Osteocyte (in vitro differentiated cells): Measurements from ENCODE around the gene POU4F3. TPM values are rescaled to one million over a fixed set of nuclear protein-coding genes. Genes with fewer than 3 reads are reported as not detected.
A peak's percentile ranks its signal among the peaks of the same experiment; 100 is the strongest.

Experiments used
- DNase-seq: peaks from one replicate; pipeline ENCODE4 v3.0.0; 2021; ENCODE audit warnings: mixed read lengths; ENCODE audit not compliant: unreplicated experiment; ENCODE audit errors: extremely low spot score
- H3K27ac Mint-ChIP-seq: one replicate; pipeline ENCODE4 v1.8.0; 2021; ENCODE audit warnings: mild to moderate bottlenecking, mixed read lengths; ENCODE audit not compliant: unreplicated experiment
- H3K27me3 Mint-ChIP-seq: one replicate; pipeline ENCODE4 v1.8.0; 2021; ENCODE audit warnings: mixed read lengths; ENCODE audit not compliant: unreplicated experiment
- H3K36me3 Mint-ChIP-seq: one replicate; pipeline ENCODE4 v1.8.0; 2021; ENCODE audit warnings: mixed read lengths; ENCODE audit not compliant: unreplicated experiment
- H3K4me1 Mint-ChIP-seq: one replicate; pipeline ENCODE4 v1.8.0; 2021; ENCODE audit warnings: mixed read lengths; ENCODE audit not compliant: unreplicated experiment
- H3K4me3 Mint-ChIP-seq: one replicate; pipeline ENCODE4 v1.8.0; 2021; ENCODE audit warnings: mild to moderate bottlenecking, moderate library complexity, mixed read lengths; ENCODE audit not compliant: unreplicated experiment
- H3K9me3 Mint-ChIP-seq: one replicate; pipeline ENCODE4 v1.8.0; 2021; ENCODE audit warnings: mixed read lengths; ENCODE audit not compliant: unreplicated experiment
- total RNA-seq: library from RNA; stranded (reverse); gene quantifications from 2 replicates; pipeline ENCODE4 v1.2.1, GENCODE V29; 2021
- TF ChIP-seq, protein P1 (sequence below): fragments of 200-600 bp; sonication (generic); IDR thresholded peaks from 2 replicates; pipeline ENCODE4 v1.5.0; 2021; ENCODE audit warnings: antibody characterized with exemption, mild to moderate bottlenecking, moderate library complexity

POU4F3 gene
- total RNA-seq, 1 donor from 2014 or later: not detected

DNA sequence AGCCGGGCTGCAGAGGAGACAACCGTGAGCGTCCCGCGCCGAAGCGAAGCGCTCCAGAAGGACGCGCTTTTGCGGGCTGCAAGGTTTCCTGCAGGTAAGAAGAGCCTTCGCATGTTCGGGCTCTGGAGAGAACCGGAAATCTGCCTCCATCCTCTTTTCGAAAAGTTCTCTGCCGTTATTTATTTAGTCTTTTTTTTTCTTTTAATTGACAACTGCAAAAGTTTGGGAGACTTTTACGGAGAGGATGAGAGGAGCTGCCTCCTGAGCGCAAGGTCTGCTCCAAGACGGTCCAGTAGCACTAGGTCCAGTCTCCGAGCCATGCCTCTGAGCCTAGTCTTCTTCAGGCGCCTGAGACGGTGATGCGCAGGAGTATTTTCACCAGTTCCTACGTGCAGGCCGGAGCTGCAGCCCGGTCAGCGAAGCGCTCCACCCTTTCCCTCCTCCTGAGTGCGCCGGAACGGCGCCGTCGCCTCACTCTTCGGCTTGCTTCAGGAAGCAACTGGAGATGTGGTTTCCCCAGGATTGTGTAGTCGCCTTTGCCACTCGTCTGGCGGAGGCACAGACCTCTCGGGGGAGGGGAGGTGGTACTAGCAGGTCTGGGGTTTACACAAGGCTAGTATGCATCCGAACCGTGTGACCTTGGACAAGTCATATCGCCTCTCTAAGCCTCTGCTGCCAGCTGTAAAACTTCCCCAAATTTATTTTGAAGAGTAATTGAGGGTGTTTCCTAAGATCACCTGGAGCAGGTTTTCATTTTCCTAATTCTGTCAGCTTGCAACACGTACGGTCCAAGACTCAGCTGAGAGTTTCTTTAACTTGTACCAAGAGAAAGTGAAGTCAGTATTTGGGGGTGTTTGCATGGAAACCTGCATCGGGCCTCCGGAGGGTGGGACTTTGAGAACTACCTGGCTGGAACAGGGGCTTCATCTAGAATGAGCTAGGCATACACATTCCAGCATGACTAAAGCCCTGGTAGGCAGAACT, 4.5 kb downstream of the POU4F3 start:
- peaks cover 3% of the 10 kb centered on the region for H3K9me3 Mint-ChIP-seq
- TF ChIP-seq, protein P1, sequence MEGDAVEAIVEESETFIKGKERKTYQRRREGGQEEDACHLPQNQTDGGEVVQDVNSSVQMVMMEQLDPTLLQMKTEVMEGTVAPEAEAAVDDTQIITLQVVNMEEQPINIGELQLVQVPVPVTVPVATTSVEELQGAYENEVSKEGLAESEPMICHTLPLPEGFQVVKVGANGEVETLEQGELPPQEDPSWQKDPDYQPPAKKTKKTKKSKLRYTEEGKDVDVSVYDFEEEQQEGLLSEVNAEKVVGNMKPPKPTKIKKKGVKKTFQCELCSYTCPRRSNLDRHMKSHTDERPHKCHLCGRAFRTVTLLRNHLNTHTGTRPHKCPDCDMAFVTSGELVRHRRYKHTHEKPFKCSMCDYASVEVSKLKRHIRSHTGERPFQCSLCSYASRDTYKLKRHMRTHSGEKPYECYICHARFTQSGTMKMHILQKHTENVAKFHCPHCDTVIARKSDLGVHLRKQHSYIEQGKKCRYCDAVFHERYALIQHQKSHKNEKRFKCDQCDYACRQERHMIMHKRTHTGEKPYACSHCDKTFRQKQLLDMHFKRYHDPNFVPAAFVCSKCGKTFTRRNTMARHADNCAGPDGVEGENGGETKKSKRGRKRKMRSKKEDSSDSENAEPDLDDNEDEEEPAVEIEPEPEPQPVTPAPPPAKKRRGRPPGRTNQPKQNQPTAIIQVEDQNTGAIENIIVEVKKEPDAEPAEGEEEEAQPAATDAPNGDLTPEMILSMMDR: no peak

DNA sequence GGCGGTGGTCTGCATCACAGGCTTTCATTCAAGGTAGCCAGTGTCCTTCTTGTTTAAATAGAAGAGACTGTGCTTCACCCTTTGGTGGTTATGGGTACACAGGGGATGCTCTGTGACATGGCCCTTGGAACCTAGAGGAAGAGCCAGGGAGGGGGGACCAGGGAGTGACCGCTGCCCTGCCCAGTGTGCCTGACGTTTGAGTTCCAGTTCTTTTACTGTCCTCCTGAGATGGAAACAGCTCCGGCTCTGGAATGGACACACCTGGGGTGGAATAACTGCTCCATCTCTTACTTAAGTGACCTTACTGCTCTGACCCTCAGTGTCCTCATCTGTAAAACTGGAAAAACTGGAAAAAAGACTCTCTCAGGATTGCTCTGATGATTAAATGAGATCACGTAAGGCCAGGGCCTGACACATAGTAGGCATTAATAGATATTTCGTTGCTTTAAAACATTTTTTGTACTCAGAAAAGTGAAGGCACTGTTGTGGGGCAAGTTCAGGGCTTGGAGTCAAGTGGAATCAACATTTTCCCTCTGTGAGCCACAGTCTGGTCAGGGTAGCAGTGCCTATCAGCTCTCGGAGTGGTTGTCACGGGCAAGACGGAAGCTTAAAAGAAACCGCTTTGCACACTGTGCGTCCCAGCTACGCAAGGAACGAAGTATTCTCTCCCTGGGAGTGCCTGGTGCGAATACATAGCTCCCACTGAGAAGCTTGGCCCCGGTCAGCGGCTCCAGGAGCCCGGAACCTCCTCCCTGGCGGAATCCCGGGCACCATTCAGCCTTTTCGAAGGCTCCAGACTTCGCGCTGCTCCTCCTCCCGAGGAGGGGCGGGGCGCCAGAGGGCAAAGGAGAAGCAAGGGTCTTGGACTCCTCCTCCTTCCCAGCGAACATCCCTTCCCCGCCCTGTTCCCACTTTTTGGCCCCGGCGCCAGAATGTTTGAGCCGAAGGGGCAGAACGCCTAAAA, 5.8 kb downstream of the POU4F3 start:
- H3K4me1 Mint-ChIP-seq: peaks cover 24% of the 10 kb centered on the region
- H3K9me3 Mint-ChIP-seq: peaks cover 3% of the 10 kb centered on the region
- peaks cover 92% of the 10 kb centered on the region for H3K27me3 Mint-ChIP-seq
- H3K27ac Mint-ChIP-seq: no peak overlapping the region
- no peak for DNase-seq
- H3K36me3 Mint-ChIP-seq: no peaks in the 10 kb centered on the region
- TF ChIP-seq, protein P1: no peak
- no peak overlapping the region for H3K4me3 Mint-ChIP-seq

More for the DNA sequence above, 4.5 kb downstream of the POU4F3 start:
- H3K27ac Mint-ChIP-seq: no peak overlapping the region
- no peak overlapping the region for H3K4me3 Mint-ChIP-seq
- H3K4me1 Mint-ChIP-seq: peaks cover 24% of the 10 kb centered on the region
- H3K36me3 Mint-ChIP-seq: no peaks in the 10 kb centered on the region
- DNase-seq: no peak
- H3K27me3 Mint-ChIP-seq: peaks cover 93% of the 10 kb centered on the region

DNA sequence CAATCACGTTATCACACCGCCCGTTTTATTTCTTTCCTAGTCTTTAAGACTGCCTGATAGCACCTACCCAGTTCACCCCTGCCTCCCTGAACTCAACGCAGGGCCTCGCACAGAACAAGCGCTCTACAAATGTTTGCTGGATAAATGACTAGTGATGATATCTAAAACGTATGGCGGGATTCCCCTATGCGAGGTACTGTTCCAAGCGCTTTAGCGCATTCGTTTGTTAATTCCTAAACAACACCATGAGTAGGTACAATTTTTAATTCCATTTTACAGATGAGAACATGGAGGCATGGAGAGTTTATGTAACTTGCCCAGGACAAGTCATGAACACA, 6.6 kb downstream of the POU4F3 start:
- Mint-ChIP-seq H3K27ac (no peak overlapping the region), H3K9me3 (peaks cover 3% of the 10 kb centered on the region), H3K36me3 (no peaks in the 10 kb centered on the region), H3K4me1 (peaks cover 18% of the 10 kb centered on the region), H3K27me3 (peaks cover 90% of the 10 kb centered on the region), H3K4me3 (peak overlapping the region; percentile 61)
- TF ChIP-seq, protein P1: no peak
- no peak for DNase-seq

DNA sequence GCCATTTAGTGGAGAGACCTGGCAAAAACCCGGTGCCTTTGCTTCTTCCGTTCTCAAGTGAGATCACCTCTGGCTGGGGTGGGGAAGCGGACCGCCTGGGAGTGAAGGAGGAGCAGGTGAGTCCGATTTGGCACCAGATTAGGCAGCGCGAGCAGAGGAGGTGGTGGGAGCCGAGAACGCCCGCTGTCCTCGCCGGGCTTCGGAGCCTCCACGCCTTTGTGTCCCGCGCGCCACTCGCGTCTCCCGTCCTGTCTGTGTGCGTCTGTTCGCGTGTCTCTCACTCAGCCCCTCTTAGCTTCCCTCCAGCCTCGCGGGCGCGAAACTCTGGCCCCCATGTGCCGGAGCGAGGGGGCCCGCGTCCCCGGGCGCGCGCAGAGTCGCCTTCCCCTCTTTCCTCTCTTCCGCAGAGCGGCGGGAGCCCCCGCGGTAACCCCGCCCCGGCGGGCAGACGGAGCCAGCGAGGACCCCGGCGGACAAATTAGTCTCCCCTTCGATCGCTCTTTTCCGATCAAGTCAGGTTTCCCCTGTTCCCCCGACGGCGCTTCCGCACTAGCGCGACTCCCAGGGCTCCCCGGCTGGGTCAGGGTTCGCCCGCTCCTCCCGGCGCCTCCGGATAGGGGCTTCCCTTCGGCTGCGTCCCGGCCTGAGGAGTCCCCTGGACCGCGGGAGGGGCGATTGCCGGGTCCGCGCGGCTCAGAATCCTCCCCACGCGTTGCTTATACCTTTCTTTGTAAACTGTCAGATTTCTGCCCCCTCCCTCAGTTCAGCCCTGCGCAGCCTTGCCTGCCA, 7.1 kb downstream of the POU4F3 start:
- TF ChIP-seq, protein P1: no peak
- peak overlapping the region; percentile 61 for H3K4me3 Mint-ChIP-seq
- no peaks in the 10 kb centered on the region for H3K36me3 Mint-ChIP-seq
- no peak overlapping the region for H3K27ac Mint-ChIP-seq
- H3K27me3 Mint-ChIP-seq: peaks cover 89% of the 10 kb centered on the region
- no peak for DNase-seq
- no peaks in the 10 kb centered on the region for H3K9me3 Mint-ChIP-seq
- H3K4me1 Mint-ChIP-seq: peaks cover 13% of the 10 kb centered on the region
